H1 (cell line): ENCODE data around the gene RRP12.

Experiments used
- ATF3 ChIP-seq: IDR thresholded peaks from 2 replicates; pipeline ENCODE4 v1.6.1; 2011; ENCODE audit warnings: low read depth, mild to moderate bottlenecking, low read length; ENCODE audit not compliant: insufficient read depth
- EGR1 ChIP-seq: IDR thresholded peaks from 2 replicates; pipeline ENCODE4 v1.6.1; 2011; ENCODE audit warnings: low read depth, low read length, borderline replicate concordance
- EP300 ChIP-seq, 2 experiments: IDR thresholded peaks; 1 replicate in 1 of 2; 2 replicates in 1 of 2; pipeline ENCODE4 v1.6.1; 2011 to 2012; ENCODE audit warnings: low read depth in 2 of 2, low read length in 2 of 2, mild to moderate bottlenecking in 2 of 2, borderline replicate concordance in 1 of 2, inconsistent platforms in 1 of 2, moderate library complexity in 1 of 2
- EZH2 ChIP-seq: fragments of 200-600 bp; sonication (generic); IDR thresholded peaks from 2 replicates; pipeline ENCODE4 v1.7.1; 2012; ENCODE audit warnings: low read depth, mild to moderate bottlenecking, moderate library complexity, low read length, inconsistent platforms; ENCODE audit not compliant: severe bottlenecking
- HDAC2 ChIP-seq, 2 experiments: fragments of 300-600 bp in 1 of 2; sonication (generic) in 1 of 2; IDR thresholded peaks; 2 replicates each; pipeline ENCODE4 v1.6.1; 2011 to 2012; ENCODE audit warnings: low read depth in 2 of 2, low read length in 2 of 2, mild to moderate bottlenecking in 2 of 2, moderate library complexity in 2 of 2, borderline replicate concordance in 1 of 2, inconsistent platforms in 1 of 2
- NRF1 ChIP-seq: IDR thresholded peaks from 2 replicates; pipeline ENCODE4 v1.6.1; 2011; ENCODE audit warnings: mild to moderate bottlenecking, low read depth, low read length, improper control_type of control experiment
- POLR2A ChIP-seq, 2 experiments: IDR thresholded peaks; 1 replicate in 1 of 2; 2 replicates in 1 of 2; pipeline ENCODE4 v1.6.1; 2011; ENCODE audit warnings: low read depth in 2 of 2, low read length in 2 of 2, mild to moderate bottlenecking in 2 of 2; ENCODE audit errors: control extremely low read depth in 1 of 2
- RAD21 ChIP-seq, 2 experiments: IDR thresholded peaks in 1 of 2; conservative IDR thresholded peaks in 1 of 2; 2 replicates each; pipeline ENCODE4 v1.6.1; 2011; ENCODE audit warnings: low read depth in 2 of 2, low read length in 2 of 2, improper control_type of control experiment in 1 of 2, inconsistent platforms in 1 of 2, mild to moderate bottlenecking in 1 of 2, moderate library complexity in 1 of 2
- TAF7 ChIP-seq: optimal IDR thresholded peaks from 2 replicates; pipeline ENCODE3; 2011; ENCODE audit warnings: low read depth, mild to moderate bottlenecking, inconsistent platforms, low read length, moderate library complexity, borderline replicate concordance
- TEAD4 ChIP-seq: IDR thresholded peaks from 2 replicates; pipeline ENCODE4 v1.6.1; 2012; ENCODE audit warnings: low read depth, low read length, inconsistent platforms, mixed read lengths
- TF ChIP-seq, protein P1 (sequence below), 3 experiments: IDR thresholded peaks; 1 replicate in 2 of 3; 2 replicates in 1 of 3; pipeline versions ENCODE4 v1.5.1 to v1.6.1; 2011; ENCODE audit warnings: low read length in 3 of 3, mild to moderate bottlenecking in 3 of 3, inconsistent platforms in 2 of 3, low read depth in 1 of 3, moderate library complexity in 1 of 3; ENCODE audit not compliant: insufficient read depth in 1 of 3; ENCODE audit errors: control extremely low read depth in 1 of 3
- TF ChIP-seq, protein P2 (sequence below): IDR thresholded peaks from 2 replicates; pipeline ENCODE4 v1.6.1; 2012; ENCODE audit warnings: inconsistent platforms

GRCh38 chr10:97328646-97329453 lies 72.3 kb downstream of the RRP12 start:
- TF ChIP-seq, protein P1, sequence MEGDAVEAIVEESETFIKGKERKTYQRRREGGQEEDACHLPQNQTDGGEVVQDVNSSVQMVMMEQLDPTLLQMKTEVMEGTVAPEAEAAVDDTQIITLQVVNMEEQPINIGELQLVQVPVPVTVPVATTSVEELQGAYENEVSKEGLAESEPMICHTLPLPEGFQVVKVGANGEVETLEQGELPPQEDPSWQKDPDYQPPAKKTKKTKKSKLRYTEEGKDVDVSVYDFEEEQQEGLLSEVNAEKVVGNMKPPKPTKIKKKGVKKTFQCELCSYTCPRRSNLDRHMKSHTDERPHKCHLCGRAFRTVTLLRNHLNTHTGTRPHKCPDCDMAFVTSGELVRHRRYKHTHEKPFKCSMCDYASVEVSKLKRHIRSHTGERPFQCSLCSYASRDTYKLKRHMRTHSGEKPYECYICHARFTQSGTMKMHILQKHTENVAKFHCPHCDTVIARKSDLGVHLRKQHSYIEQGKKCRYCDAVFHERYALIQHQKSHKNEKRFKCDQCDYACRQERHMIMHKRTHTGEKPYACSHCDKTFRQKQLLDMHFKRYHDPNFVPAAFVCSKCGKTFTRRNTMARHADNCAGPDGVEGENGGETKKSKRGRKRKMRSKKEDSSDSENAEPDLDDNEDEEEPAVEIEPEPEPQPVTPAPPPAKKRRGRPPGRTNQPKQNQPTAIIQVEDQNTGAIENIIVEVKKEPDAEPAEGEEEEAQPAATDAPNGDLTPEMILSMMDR (IDR thresholded peaks at IDR 0.05; ENCODE audit: control extremely low read depth in 1 of 3, insufficient read depth in 1 of 3, low read depth in 1 of 3, low read length in 3 of 3), result no peak
- TF ChIP-seq EGR1 (no peak), EP300 (IDR thresholded peaks at IDR 0.05; ENCODE audit: borderline replicate concordance in 1 of 2, low read depth in 2 of 2, low read length in 2 of 2) (no peak), NRF1 (no peak), HDAC2 (IDR thresholded peaks at IDR 0.05; ENCODE audit: borderline replicate concordance in 1 of 2, low read depth in 2 of 2, low read length in 2 of 2) (no peak), TAF7 (no peak), POLR2A (IDR thresholded peaks at IDR 0.05; ENCODE audit: control extremely low read depth in 1 of 2, low read depth in 2 of 2, low read length in 2 of 2) (peak in 1 of 2 experiments; percentile 56; a peak in 2 of 3 replicates), EZH2 (no peak), TEAD4 (no peak), ATF3 (no peak), RAD21 (IDR thresholded peaks at IDR 0.05 in 1 of 2, conservative IDR thresholded peaks at IDR 0.05 in 1 of 2; ENCODE audit: low read depth in 2 of 2, low read length in 2 of 2) (no peak)
- TF ChIP-seq, protein P2, sequence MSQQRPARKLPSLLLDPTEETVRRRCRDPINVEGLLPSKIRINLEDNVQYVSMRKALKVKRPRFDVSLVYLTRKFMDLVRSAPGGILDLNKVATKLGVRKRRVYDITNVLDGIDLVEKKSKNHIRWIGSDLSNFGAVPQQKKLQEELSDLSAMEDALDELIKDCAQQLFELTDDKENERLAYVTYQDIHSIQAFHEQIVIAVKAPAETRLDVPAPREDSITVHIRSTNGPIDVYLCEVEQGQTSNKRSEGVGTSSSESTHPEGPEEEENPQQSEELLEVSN, result no peak
